HepG2 (cell line): ENCODE results near the gene TBX10. TPM values are rescaled to one million over a fixed set of nuclear protein-coding genes. Genes with fewer than 3 reads are reported as not detected.

Experiments
- DMAP1 ChIP-seq: IDR thresholded peaks from 2 replicates; pipeline ENCODE4 v1.6.1; 2016
- IRX3 ChIP-seq: sonication (generic); formaldehyde crosslinking; IDR thresholded peaks from 2 replicates; pipeline ENCODE4 v1.8.1; 2023; ENCODE audit warnings: mild to moderate bottlenecking, low read depth, missing genetic modification reagents, borderline replicate concordance
- MIER2 ChIP-seq: IDR thresholded peaks from 2 replicates; pipeline ENCODE4 v1.6.1; 2016; ENCODE audit warnings: missing biosample characterization, missing genetic modification reagents
- MLLT10 ChIP-seq: sonication (generic); formaldehyde crosslinking; IDR thresholded peaks from 2 replicates; pipeline ENCODE4 v1.4.0; 2020; ENCODE audit warnings: missing genetic modification reagents
- NCOA5 ChIP-seq: sonication (generic); formaldehyde crosslinking; IDR thresholded peaks from 2 replicates; pipeline ENCODE4 v1.4.0; 2020; ENCODE audit warnings: missing genetic modification reagents
- NFE2L2 ChIP-seq: fragments of 150-350 bp; IDR thresholded peaks from 2 replicates; pipeline ENCODE4 v1.6.1; 2014; ENCODE audit warnings: low read length
- RAD21 ChIP-seq: fragments of 450-650 bp; formaldehyde crosslinking; IDR thresholded peaks from 2 replicates; pipeline ENCODE4 v1.5.0; 2020; ENCODE audit warnings: mild to moderate bottlenecking
- RAD51 ChIP-seq: fragments of 450-650 bp; IDR thresholded peaks from 2 replicates; pipeline ENCODE4 v1.6.1; 2016; ENCODE audit warnings: borderline replicate concordance
- SMAD3 ChIP-seq: sonication (generic); formaldehyde crosslinking; IDR thresholded peaks from 2 replicates; pipeline ENCODE4 v1.4.0; 2020; ENCODE audit warnings: missing genetic modification reagents
- SNAI1 ChIP-seq: sonication (generic); formaldehyde crosslinking; IDR thresholded peaks from 2 replicates; pipeline ENCODE4 v1.5.0; 2020; ENCODE audit warnings: mild to moderate bottlenecking, missing genetic modification reagents, borderline replicate concordance
- TCF7 ChIP-seq: sonication (generic); IDR thresholded peaks from 2 replicates; pipeline ENCODE4 v1.6.1; 2016; ENCODE audit warnings: antibody characterized with exemption, low read depth
- WIZ ChIP-seq: sonication (generic); formaldehyde crosslinking; IDR thresholded peaks from 2 replicates; pipeline ENCODE4 v1.5.1; 2020; ENCODE audit warnings: mild to moderate bottlenecking, missing genetic modification reagents
- ZNF33A ChIP-seq: sonication (generic); formaldehyde crosslinking; IDR thresholded peaks from 2 replicates; pipeline ENCODE4 v1.5.1; 2020; ENCODE audit warnings: missing genetic modification reagents, mild to moderate bottlenecking, moderate library complexity, borderline replicate concordance
- ZNF431 ChIP-seq: sonication (generic); formaldehyde crosslinking; IDR thresholded peaks from 2 replicates; pipeline ENCODE4 v1.9.0; 2022; ENCODE audit warnings: missing genetic modification reagents, low read depth, mild to moderate bottlenecking, borderline replicate concordance
- ZNF83 ChIP-seq: sonication (generic); formaldehyde crosslinking; IDR thresholded peaks from 2 replicates; pipeline ENCODE4 v1.4.0; 2020; ENCODE audit warnings: missing genetic modification reagents, mild to moderate bottlenecking, borderline replicate concordance
- polyA plus RNA-seq, 8 experiments: library from polyadenylated mRNA; depleted of rRNA in 3 of 8; stranded (reverse) in 7 of 8; unstranded in 1 of 8; fragments of >200 nt; fragmentation: Illumina TruSeq in 4 of 8; extraction: Trizol in 4 of 8; gene quantifications; 2 replicates each; pipeline versions ENCODE4 v1.2.1 to v1.2.3, GENCODE V29; 2011 to 2016; ENCODE audit warnings: low read depth in 4 of 8, missing spikeins in 1 of 8, mixed read lengths in 1 of 8; ENCODE audit not compliant: insufficient read depth in 1 of 8
- total RNA-seq, 5 experiments: library from RNA; depleted of rRNA; stranded (reverse); fragments of >200 nt; fragmentation: Illumina TruSeq; extraction: Trizol; gene quantifications; 2 replicates each; pipeline ENCODE4 v1.2.3, GENCODE V29; 2016; ENCODE audit warnings: low read depth in 1 of 5
- TF ChIP-seq, protein P1 (sequence below): sonication (generic); formaldehyde crosslinking; conservative IDR thresholded peaks from 2 replicates; pipeline ENCODE4 v1.4.0; 2020; ENCODE audit warnings: missing genetic modification reagents
- TF ChIP-seq, protein P2 (sequence below): sonication (generic); formaldehyde crosslinking; IDR thresholded peaks from 2 replicates; pipeline ENCODE4 v1.4.0; 2020; ENCODE audit warnings: mild to moderate bottlenecking, missing genetic modification reagents
- TF ChIP-seq, protein P3 (sequence below): sonication (generic); IDR thresholded peaks from 2 replicates; pipeline ENCODE4 v1.6.1; 2016; ENCODE audit warnings: low read depth, borderline replicate concordance
- TF ChIP-seq, protein P4 (sequence below): sonication (generic); formaldehyde crosslinking; IDR thresholded peaks from 2 replicates; pipeline ENCODE4 v1.9.0; 2021; ENCODE audit warnings: missing genetic modification reagents, borderline replicate concordance
- TF ChIP-seq, protein P5 (sequence below): sonication (generic); formaldehyde crosslinking; IDR thresholded peaks from 2 replicates; pipeline ENCODE4 v1.5.1; 2020; ENCODE audit warnings: mild to moderate bottlenecking, missing genetic modification reagents, borderline replicate concordance
- TF ChIP-seq, protein P6 (sequence below): conservative IDR thresholded peaks from 2 replicates; pipeline ENCODE4 v1.6.1; 2018; ENCODE audit warnings: missing genetic modification reagents

The TBX10 gene
- total and polyA plus RNA-seq, 2 of the 13 experiments (the other 11 are each of a cell fraction or from before 2014, with no cell fraction given): 0.27 to 1.7 TPM

DNA sequence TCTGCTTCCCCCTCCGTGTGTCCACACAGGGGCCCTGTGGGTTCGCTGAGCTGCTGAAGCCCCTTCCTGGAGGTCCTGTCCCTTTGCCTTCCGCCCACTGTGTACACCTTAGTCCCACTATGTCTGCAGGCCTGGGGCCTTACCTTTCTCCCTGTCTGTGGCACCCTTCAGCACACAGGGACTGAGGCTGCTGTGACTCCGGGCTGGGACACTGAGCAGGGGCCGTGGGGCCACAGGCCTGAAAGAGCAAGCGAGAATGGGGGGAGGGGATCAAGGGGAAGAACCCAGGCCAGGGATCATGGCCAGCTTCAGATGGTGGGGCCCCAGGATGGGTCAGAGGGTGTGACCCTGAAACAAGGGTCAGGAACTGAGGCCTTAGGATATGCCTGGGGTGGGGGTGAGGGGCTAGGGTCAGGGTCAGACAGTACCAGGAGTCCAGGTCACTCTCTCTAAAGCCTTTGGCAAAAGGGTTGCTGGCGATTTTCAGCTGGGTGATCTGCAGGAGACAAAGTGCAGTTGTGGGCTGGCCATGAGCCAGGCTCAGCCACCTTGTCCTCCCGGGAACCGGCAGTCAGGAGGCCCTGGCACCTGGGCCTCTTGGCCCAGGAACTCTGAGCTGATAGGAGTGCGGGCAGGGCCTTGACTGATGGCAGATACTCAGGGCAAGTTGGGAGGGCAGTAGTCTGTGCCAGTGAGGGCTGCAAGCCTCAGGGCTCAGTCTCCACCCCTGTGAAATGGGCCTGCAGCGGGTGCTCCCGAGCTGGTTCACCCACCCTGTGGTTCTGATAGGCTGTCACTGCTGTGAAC is 7.2 kb downstream of the TBX10 start (continued):
- TF ChIP-seq, protein P1, sequence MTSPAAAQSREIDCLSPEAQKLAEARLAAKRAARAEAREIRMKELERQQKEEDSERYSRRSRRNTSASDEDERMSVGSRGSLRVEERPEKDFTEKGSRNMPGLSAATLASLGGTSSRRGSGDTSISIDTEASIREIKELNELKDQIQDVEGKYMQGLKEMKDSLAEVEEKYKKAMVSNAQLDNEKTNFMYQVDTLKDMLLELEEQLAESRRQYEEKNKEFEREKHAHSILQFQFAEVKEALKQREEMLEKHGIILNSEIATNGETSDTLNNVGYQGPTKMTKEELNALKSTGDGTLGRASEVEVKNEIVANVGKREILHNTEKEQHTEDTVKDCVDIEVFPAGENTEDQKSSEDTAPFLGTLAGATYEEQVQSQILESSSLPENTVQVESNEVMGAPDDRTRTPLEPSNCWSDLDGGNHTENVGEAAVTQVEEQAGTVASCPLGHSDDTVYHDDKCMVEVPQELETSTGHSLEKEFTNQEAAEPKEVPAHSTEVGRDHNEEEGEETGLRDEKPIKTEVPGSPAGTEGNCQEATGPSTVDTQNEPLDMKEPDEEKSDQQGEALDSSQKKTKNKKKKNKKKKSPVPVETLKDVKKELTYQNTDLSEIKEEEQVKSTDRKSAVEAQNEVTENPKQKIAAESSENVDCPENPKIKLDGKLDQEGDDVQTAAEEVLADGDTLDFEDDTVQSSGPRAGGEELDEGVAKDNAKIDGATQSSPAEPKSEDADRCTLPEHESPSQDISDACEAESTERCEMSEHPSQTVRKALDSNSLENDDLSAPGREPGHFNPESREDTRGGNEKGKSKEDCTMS (CRISPR knock-in tag): no peak
- 0 out of 2 replicates have a peak, but pooled peaks have one; percentile 36 for TF ChIP-seq ZNF431 (CRISPR knock-in tag)
- TF ChIP-seq, protein P2, sequence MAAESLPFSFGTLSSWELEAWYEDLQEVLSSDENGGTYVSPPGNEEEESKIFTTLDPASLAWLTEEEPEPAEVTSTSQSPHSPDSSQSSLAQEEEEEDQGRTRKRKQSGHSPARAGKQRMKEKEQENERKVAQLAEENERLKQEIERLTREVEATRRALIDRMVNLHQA: no peak
- no peak for TF ChIP-seq ZNF33A (CRISPR knock-in tag)
- TF ChIP-seq, protein P3, sequence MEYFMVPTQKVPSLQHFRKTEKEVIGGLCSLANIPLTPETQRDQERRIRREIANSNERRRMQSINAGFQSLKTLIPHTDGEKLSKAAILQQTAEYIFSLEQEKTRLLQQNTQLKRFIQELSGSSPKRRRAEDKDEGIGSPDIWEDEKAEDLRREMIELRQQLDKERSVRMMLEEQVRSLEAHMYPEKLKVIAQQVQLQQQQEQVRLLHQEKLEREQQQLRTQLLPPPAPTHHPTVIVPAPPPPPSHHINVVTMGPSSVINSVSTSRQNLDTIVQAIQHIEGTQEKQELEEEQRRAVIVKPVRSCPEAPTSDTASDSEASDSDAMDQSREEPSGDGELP: peak; percentile 92
- no peak for TF ChIP-seq RAD21 (CRISPR knock-in tag)
- TF ChIP-seq, protein P4, sequence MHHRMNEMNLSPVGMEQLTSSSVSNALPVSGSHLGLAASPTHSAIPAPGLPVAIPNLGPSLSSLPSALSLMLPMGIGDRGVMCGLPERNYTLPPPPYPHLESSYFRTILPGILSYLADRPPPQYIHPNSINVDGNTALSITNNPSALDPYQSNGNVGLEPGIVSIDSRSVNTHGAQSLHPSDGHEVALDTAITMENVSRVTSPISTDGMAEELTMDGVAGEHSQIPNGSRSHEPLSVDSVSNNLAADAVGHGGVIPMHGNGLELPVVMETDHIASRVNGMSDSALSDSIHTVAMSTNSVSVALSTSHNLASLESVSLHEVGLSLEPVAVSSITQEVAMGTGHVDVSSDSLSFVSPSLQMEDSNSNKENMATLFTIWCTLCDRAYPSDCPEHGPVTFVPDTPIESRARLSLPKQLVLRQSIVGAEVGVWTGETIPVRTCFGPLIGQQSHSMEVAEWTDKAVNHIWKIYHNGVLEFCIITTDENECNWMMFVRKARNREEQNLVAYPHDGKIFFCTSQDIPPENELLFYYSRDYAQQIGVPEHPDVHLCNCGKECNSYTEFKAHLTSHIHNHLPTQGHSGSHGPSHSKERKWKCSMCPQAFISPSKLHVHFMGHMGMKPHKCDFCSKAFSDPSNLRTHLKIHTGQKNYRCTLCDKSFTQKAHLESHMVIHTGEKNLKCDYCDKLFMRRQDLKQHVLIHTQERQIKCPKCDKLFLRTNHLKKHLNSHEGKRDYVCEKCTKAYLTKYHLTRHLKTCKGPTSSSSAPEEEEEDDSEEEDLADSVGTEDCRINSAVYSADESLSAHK (CRISPR knock-in tag): no peak
- TF ChIP-seq MIER2 (CRISPR knock-in tag): no peak
- no peak for TF ChIP-seq MLLT10 (CRISPR knock-in tag)
- TF ChIP-seq NFE2L2: no peak
- no peak for TF ChIP-seq WIZ (CRISPR knock-in tag)
- no peak for TF ChIP-seq NCOA5
- TF ChIP-seq, protein P5, sequence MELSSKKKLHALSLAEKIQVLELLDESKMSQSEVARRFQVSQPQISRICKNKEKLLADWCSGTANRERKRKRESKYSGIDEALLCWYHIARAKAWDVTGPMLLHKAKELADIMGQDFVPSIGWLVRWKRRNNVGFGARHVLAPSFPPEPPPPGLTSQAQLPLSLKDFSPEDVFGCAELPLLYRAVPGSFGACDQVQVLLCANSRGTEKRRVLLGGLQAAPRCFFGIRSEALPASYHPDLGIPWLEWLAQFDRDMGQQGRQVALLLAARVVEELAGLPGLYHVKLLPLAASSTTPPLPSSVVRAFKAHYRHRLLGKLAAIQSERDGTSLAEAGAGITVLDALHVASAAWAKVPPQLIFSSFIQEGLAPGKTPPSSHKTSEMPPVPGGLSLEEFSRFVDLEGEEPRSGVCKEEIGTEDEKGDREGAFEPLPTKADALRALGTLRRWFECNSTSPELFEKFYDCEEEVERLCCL: no peak
- TF ChIP-seq RAD51: no peak
- 0 out of 2 replicates have a peak, but pooled peaks have one; percentile 30 for TF ChIP-seq ZNF83 (CRISPR knock-in tag)
- no peak for TF ChIP-seq SNAI1
- TF ChIP-seq DMAP1 (CRISPR knock-in tag): 0 out of 2 replicates have a peak, but pooled peaks have one; percentile 26
- TF ChIP-seq SMAD3 (CRISPR knock-in tag): no peak; the same call in 1 of the 2 replicates
- TF ChIP-seq IRX3 (CRISPR knock-in tag): no peak
- TF ChIP-seq, protein P6, sequence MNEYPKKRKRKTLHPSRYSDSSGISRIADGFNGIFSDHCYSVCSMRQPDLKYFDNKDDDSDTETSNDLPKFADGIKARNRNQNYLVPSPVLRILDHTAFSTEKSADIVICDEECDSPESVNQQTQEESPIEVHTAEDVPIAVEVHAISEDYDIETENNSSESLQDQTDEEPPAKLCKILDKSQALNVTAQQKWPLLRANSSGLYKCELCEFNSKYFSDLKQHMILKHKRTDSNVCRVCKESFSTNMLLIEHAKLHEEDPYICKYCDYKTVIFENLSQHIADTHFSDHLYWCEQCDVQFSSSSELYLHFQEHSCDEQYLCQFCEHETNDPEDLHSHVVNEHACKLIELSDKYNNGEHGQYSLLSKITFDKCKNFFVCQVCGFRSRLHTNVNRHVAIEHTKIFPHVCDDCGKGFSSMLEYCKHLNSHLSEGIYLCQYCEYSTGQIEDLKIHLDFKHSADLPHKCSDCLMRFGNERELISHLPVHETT (CRISPR knock-in tag): no peak
- TF ChIP-seq TCF7: peak; percentile 37; the same call in 1 of the 2 replicates
